ENCODE measurements around the gene SIGLEC10.
"Not testable (repeated sequence)": the region's sequence is repeated elsewhere in the genome, so short reads cannot be mapped to it uniquely, and the experiment has no call there.

Gene SIGLEC10, protein sequence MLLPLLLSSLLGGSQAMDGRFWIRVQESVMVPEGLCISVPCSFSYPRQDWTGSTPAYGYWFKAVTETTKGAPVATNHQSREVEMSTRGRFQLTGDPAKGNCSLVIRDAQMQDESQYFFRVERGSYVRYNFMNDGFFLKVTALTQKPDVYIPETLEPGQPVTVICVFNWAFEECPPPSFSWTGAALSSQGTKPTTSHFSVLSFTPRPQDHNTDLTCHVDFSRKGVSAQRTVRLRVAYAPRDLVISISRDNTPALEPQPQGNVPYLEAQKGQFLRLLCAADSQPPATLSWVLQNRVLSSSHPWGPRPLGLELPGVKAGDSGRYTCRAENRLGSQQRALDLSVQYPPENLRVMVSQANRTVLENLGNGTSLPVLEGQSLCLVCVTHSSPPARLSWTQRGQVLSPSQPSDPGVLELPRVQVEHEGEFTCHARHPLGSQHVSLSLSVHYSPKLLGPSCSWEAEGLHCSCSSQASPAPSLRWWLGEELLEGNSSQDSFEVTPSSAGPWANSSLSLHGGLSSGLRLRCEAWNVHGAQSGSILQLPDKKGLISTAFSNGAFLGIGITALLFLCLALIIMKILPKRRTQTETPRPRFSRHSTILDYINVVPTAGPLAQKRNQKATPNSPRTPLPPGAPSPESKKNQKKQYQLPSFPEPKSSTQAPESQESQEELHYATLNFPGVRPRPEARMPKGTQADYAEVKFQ

GRCh38 chr19:51417107-51417809 is at the start of gene SIGLEC10:
SIGLEC10 (minus strand) TSS chr19:51417642; CDS start chr19:51417581, 61 bp downstream.
- DNase-seq: no peak

DNA sequence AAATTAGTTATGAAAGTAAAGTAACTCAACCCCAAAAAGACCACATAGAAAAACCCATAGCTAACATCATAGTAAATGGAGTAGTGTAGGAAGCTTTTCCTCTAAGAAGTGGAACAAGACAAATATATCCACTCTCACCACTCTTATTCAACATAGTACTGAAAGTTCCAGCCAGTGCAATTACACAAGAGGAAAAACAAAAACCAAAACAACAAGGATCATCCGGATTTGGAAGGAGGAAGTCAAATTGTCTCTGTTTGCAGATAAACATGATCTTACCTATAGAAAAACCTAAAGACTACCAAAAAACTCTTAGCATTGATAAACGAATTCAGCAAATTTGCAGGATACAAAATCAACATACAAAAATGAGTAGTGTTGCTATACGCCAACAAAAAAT is 49.3 kb upstream of the SIGLEC10 start:
- no peak for DNase-seq

DNA sequence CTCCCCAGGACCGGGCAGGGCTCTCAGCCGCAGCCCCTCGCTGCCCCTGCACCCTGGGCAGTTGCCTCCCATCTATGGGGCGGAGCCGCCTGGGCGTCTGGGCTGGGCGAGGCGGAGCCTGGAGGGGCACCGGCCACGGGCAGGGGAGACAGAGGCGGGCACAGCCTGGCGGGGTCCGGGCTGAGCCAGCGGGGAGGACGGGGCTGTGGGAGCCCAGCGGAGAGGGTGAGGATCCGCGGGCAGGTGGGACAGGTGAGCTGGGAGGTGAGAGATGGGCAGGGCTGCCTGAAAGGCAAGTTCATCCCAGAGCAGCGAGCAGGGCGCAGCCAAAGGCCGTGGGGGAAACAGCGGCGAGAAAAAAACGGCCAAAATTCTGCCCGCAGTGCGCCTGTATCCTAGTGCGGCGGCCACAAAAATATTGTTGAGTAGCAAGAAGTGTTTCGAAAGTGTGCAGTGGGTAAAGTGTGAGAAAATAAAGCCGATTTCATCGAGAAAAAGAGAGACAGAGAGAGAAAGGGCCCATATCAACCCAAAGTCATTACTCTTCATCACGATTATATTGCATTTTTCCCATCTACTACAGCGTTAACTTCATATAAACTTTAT is 46.6 kb upstream of the SIGLEC10 start:
- DNase-seq: not testable (repeated sequence)

DNA sequence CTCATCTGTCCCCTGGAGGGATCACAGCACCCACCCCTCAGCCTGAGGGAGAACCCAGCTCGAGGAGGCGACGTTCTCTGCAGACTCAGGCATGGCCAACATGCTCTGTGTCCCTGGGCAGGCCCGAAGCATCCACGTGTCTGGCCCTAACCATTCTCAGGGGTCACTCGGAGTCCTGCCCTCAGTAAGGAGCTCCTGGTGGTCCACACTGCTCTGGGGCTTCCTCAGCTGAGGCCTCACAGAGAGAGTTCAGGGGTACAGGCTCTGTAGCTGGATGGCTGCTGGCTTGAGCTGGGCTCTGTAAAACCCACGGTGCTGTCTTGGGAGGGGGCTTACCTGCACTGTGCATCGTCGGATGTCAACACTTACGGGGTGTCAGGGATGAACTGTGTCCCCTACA is 45.2 kb upstream of the SIGLEC10 start:
- no peak for DNase-seq

DNA sequence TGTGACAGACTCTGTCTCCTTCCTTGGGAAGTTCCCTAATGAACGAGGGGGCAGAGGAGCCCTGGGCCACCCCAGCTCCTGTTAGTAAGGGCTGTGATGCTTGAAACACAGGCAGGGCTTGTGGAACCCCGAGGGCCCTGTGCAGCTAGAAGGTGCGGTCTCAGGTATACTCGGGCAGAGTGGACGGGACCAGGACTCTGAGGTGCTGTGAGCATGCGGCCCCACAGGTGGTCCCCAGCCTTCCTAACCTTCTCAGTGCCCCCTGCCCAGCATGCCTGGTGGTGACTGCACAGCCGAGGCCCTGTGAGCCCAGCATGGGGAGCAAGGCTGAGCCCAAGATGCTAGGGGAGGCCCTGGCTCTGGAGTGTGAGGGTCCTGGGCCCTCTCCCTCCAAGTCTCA is 44.8 kb upstream of the SIGLEC10 start:
- DNase-seq: no peak

GRCh38 chr19:51461723-51462161 is 44.3 kb upstream of the SIGLEC10 start:
- no peak for DNase-seq

DNA sequence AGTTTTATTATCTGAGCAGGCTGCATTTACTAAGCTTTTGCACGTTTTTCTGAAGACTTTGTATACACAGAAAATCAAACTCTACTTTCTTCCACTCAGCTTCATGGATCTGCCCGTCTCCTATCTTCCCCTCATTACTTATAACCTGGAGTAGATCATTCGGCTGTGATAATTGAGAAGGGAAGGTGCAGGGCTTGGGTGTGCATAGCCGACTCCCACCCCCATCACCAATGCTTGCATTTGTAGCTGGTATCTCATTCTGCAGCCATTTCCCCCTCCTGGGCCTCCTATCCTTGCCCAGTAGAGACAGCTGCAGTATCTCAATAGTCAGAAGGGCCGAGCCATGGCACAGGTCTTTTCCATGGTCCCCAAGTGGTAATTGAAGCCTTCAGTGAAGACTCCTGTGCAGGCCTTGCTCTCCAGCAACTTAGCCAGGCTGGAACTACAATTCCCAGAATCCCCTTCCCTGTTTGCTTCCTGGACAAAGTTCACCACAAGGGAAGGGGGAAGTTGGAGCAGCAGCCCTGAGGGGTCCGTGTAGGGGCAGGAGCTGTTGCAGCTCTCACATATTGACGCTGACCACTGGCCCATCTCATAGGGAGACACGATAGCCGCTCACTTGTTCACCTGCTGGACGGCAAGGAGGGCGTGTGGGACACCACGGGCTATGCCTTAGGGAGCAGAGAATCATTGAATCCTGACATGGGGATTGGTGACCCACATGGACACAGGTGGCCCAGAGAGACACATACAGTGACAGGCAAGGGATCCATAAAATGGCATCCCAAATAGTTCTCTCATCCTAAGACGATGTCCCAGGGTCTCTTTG is 42.9 kb upstream of the SIGLEC10 start:
- no peak for DNase-seq

GRCh38 chr19:51458899-51459505 is 41.6 kb upstream of the SIGLEC10 start:
- no peak for DNase-seq

DNA sequence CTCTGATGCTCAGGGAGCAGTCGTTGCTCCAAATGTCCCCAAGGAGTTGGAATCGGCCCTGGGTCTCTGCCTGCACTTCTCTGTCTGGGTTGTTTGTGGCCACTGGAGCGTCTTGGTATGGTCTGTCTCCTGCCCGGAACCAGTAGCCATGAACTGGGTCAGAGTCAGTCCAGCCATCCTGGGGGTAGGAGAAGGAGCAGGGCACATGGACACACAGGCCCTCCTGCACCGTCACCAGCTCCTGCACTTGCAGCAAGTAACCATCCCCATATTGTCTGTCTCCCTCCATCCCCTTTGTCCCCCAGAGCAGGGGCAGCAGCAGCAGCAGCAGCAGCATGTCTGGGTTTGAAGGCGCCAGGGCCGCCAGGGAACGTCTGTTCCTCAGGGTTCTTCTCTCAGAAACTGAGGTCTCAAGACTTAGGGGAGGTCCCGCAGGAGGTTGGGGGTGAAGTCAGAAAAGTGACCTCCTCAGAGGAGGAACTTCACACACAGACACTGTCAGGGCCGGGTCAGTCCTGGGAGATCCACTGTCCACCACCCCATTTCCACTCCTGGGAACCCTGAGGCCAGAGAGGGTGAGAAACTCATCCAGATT is 40.7 kb upstream of the SIGLEC10 start, which contains the start of gene SIGLEC8:
Gene SIGLEC8 (minus strand): TSS at position 404 of the 595 bp plus-strand sequence. CDS start 67 bp downstream, at position 337.
- DNase-seq: no peak

DNA sequence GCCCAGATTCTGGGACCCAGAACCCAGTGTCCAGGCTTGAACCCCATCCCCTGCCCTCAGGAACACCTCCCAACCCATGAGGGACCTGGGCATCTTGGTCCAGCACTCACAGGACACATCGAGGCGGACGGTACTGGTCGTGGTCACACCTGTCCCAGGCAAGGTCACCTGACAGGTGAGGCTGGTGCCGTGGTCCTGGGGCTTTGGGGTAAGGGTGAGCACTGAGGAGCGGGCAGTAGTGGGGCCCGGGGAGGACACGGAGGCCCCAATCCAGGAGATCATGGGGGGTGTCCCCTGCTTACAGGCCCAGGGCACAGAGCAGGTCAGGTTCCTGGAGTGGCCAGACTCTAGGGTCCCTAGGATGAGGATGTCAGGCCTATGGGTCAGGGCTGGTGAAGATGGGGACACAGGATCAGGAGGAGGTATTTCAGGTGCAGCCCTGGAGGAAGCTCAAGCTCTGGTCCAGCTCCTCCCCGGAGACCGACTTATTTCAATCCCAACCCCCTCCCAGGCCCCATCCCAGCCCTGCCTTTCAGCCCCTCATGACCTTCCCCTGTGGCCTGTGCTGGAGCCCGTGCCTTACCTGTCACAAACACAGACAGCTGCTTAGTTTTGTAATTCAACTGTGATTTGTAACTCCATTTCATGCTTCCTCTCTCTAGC is 40.0 kb upstream of the SIGLEC10 start:
- no peak for DNase-seq

- no peak for DNase-seq
These were observed 39.3 kb upstream of the SIGLEC10 start for GRCh38 chr19:51456541-51457290.

DNA sequence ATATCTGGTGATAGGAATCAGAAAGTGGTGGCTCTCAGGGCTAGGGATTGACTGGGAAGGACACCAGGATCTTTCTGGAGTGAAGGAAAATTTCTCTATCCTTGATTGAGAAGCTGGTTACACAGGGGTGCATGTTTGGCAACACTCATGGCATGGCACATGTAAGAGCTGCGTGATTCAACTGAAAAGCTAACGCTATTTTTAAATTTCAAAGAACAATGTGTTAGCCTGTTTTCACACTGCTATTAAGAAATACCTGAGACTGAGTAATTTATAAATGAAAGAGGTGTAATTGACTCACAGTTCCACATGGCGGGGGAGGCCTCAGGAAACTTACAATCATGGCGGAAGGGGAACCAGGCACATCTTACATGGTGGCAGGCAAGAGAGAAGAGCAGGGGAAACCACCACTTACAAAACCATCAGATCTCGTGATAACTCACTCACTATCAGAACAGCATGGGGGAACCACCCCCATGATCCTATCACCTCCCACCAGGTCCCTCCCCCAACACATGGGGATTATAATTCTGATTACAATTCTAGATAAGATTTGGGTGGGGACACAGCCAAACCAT is 33.4 kb upstream of the SIGLEC10 start:
- DNase-seq: no peak

- no peak for DNase-seq
These were observed 31.1 kb upstream of the SIGLEC10 start for GRCh38 chr19:51448411-51449016.

- no peak for DNase-seq
These were observed 30.6 kb upstream of the SIGLEC10 start for GRCh38 chr19:51448011-51448410.

DNA sequence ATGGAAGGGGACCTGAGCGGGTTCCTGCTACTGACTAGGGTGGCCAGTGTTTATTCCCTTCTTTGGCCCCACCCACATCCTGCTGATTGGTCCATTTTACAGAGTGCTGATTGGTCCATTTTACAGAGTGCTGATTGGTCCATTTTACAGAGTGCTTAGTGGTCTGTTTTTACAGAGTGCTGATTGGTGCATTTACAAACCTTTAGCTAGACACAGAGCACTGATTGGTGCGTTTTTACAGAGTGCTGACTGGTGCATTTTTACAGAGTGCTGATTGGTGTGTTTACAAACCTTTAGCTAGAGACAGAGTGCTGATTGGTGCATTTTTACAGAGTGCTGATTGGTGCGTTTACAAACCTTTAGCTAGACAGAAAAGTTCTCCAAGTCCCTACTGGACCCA is 30.1 kb upstream of the SIGLEC10 start:
- not testable (repeated sequence) for DNase-seq

DNA sequence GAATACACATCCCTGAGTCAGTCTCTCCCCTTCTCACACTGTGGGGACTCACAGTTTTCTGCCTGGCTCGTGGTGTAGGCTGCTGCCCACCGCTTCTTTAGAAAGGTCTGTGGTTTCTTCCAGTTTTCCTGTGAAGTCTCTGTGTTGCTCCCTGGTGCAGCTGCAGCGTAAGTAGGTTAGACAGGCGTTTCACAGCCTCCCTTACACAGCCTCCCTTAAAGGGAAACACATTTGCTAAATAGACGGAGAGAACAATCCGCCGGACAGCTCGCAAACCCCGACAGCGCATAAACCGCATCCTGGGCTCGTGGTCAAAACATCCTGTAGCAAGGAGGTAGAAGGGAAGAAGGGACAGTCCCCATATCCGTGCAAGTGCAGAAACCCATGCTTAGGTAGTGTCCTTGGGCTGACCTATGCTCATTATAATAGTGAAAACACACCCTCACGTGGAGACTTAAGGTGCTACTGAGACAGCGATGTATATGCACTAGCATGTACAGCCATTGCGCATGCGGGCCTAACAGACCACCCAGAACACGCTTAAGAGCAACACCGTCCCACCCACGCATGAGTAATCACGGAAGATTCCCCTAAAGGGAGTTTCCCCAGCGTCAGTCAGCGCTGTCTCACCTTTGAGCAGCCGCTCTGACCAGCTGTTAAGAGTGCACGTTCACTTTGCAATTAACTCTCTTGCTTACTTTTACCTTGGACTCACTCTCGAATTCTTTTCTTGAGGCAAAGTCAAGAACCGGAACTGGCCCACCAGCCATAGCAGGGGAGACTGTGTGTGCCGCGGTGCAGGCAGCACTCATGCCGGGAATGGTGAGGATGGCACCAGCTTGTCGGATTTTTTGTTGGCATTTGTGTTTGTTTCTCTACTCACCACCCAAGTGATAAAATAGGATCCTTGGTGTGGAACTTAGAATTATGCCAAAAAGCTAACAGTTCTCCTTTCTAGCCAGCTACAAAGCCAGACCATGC is 24.3 kb upstream of the SIGLEC10 start:
- DNase-seq: no peak

DNA sequence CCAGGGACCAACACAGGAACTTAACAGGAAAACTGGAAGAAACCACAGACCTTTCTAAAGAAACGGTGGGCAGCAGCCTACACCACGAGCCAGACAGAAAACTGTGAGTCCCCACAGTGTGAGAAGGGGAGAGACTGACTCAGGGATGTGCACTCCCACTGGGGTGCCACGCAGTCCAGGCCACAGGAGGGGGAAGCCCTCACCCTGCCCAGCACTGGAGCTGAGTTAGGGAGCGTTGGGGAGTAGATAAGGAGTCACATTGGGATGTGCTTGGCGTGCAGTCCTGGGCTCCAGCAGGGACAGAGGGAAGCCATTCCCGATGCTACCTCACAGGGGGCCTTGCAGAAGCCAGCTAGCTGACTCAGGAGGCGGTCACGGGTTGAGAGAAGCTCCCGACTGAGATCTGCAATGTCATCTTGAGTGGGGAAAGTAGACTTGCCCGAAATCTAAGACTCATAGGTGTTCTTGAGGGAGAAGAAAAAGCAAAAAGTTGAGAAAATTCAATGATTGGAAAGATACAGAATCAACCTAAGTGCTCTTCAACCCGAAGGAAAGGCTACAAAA is 23.5 kb upstream of the SIGLEC10 start:
- DNase-seq: no peak
